ENCODE measurements around the gene CERS3.

- TF ChIP-seq POLR2A (IDR thresholded peaks at IDR 0.05; ENCODE audit: low read depth, low read length) (no peak), RCOR1 (IDR thresholded peaks at IDR 0.05; ENCODE audit: insufficient replicate concordance, low read length) (no peak), CTCF (conservative IDR thresholded peaks at IDR 0.05; ENCODE audit: low read depth, low read length) (no peak), ELK1 (IDR thresholded peaks at IDR 0.05; ENCODE audit: borderline replicate concordance, low read depth, low read length) (no peak), USF2 (IDR thresholded peaks at IDR 0.05; ENCODE audit: low read depth, low read length) (no peak)
Measured at GRCh38 chr15:100373120-100373896, 155.4 kb downstream of the CERS3 start.
